IMR-90 (cell line): ENCODE measurements around the gene SULT1E1. TPM values are rescaled to one million over a fixed set of nuclear protein-coding genes. Genes with fewer than 3 reads are reported as not detected.

Experiments used
- ATAC-seq: fragments of 200-7000 bp; cut with Tn5 transposase; 2 replicates; pipeline ENCODE4 v1.9.1; 2020; ENCODE audit warnings: low read depth, mild to moderate bottlenecking, moderate library complexity
- BruUV-seq: library from RNA; stranded (reverse); fragments of 400-500 nt; replicated peaks from 2 replicates; lab custom pipeline; 2021; lab: Mats Ljungman, UMichigan
- CTCF ChIA-PET: fragments of 300-600 bp; formaldehyde crosslinking; extraction: SDS; loops from one replicate; lab custom pipeline; 2021; ENCODE audit warnings: antibody characterized with exemption; lab: Yijun Ruan, JAX
- POLR2A ChIA-PET: fragments of 300-600 bp; sonication (Branson Sonifier 250); formaldehyde crosslinking; loops from one replicate; lab custom pipeline; 2022; ENCODE audit warnings: antibody characterized with exemption; ENCODE audit not compliant: unreplicated experiment; lab: Charles Lee
- DNase-seq: peaks from one replicate; pipeline ENCODE4 v3.0.0; 2013
- H2AFZ ChIP-seq: replicated peaks from 2 replicates; pipeline ENCODE3; 2013; ENCODE audit warnings: low read length, mild to moderate bottlenecking; ENCODE audit not compliant: poor library complexity
- H2AK5ac ChIP-seq: 2 replicates; pipeline ENCODE4 v1.6.1; 2013; ENCODE audit warnings: low read depth, low read length, inconsistent platforms
- H2AK9ac ChIP-seq: replicated peaks from 2 replicates; pipeline ENCODE3; 2013; ENCODE audit warnings: mild to moderate bottlenecking, low read depth, low read length, moderate library complexity; ENCODE audit not compliant: poor library complexity
- H2BK120ac ChIP-seq: 2 replicates; pipeline ENCODE4 v1.6.1; 2013; ENCODE audit warnings: low read depth, low read length, inconsistent platforms
- H2BK15ac ChIP-seq: 3 replicates; pipeline ENCODE4 v1.6.1; 2013; ENCODE audit warnings: low read depth, low read length, inconsistent platforms
- H2BK20ac ChIP-seq: 2 replicates; pipeline ENCODE4 v1.6.1; 2013; ENCODE audit warnings: low read depth, mild to moderate bottlenecking, inconsistent platforms, low read length, moderate library complexity
- H2BK5ac ChIP-seq: 2 replicates; pipeline ENCODE4 v1.6.1; 2013; ENCODE audit warnings: mild to moderate bottlenecking, low read depth, low read length, inconsistent platforms; ENCODE audit not compliant: poor library complexity, severe bottlenecking
- H3K14ac ChIP-seq: replicated peaks from 2 replicates; pipeline ENCODE4 v1.6.1; 2013; ENCODE audit warnings: low read depth, low read length, inconsistent platforms
- H3K18ac ChIP-seq: 2 replicates; pipeline ENCODE4 v1.6.1; 2013; ENCODE audit warnings: low read depth, low read length, control low read depth
- H3K23ac ChIP-seq: 2 replicates; pipeline ENCODE4 v1.6.1; 2013; ENCODE audit warnings: low read depth, low read length, inconsistent platforms
- H3K27ac ChIP-seq: 2 replicates; pipeline ENCODE4 v1.5.1; 2013; ENCODE audit warnings: mild to moderate bottlenecking, control low read depth, low read length; ENCODE audit not compliant: insufficient read depth
- H3K27me3 ChIP-seq: 2 replicates; pipeline ENCODE4 v1.6.1; 2013; ENCODE audit warnings: low read length; ENCODE audit not compliant: control insufficient read depth, insufficient read depth
- H3K36me3 ChIP-seq: 2 replicates; pipeline ENCODE4 v1.6.1; 2013; ENCODE audit warnings: low read length, mixed read lengths; ENCODE audit not compliant: control insufficient read depth, insufficient read depth
- H3K4ac ChIP-seq: 2 replicates; pipeline ENCODE4 v1.6.1; 2013; ENCODE audit warnings: low read depth, low read length, inconsistent platforms
- H3K4me1 ChIP-seq: 2 replicates; pipeline ENCODE4 v1.6.1; 2013; ENCODE audit warnings: low read length, mixed read lengths; ENCODE audit not compliant: control insufficient read depth, insufficient read depth
- H3K4me2 ChIP-seq: 2 replicates; pipeline ENCODE4 v1.6.1; 2013; ENCODE audit warnings: low read depth, mild to moderate bottlenecking, control low read depth, low read length, moderate library complexity
- H3K4me3 ChIP-seq: 2 replicates; pipeline ENCODE4 v1.5.1; 2013; ENCODE audit warnings: low read depth, mild to moderate bottlenecking, control low read depth, low read length, moderate library complexity; ENCODE audit not compliant: insufficient read depth
- H3K56ac ChIP-seq: 2 replicates; pipeline ENCODE4 v1.6.1; 2013; ENCODE audit warnings: low read length, inconsistent platforms; ENCODE audit not compliant: insufficient read depth; ENCODE audit errors: extremely low read depth
- H3K79me1 ChIP-seq, 2 experiments: 2 replicates each; pipeline ENCODE4 v1.6.1; 2013; ENCODE audit warnings: low read length in 2 of 2, inconsistent platforms in 1 of 2, low read depth in 1 of 2
- H3K9ac ChIP-seq: 2 replicates; pipeline ENCODE4 v1.6.1; 2013; ENCODE audit warnings: low read depth, low read length, control low read depth
- H3K9me1 ChIP-seq: 2 replicates; pipeline ENCODE4 v1.6.1; 2013; ENCODE audit warnings: low read length, inconsistent platforms; ENCODE audit not compliant: insufficient read depth
- H3K9me3 ChIP-seq: 2 replicates; pipeline ENCODE4 v1.6.1; 2013; ENCODE audit warnings: low read length; ENCODE audit not compliant: control insufficient read depth, insufficient read depth
- H4K20me1 ChIP-seq: 2 replicates; pipeline ENCODE4 v1.6.1; 2013; ENCODE audit warnings: low read length, inconsistent platforms; ENCODE audit not compliant: insufficient read depth
- H4K5ac ChIP-seq: 2 replicates; pipeline ENCODE4 v1.6.1; 2013; ENCODE audit warnings: mild to moderate bottlenecking, low read depth, low read length, control low read depth
- H4K8ac ChIP-seq, 2 experiments: 2 replicates each; pipeline ENCODE4 v1.6.1; 2013; ENCODE audit warnings: low read depth in 2 of 2, low read length in 2 of 2, control low read depth in 1 of 2, inconsistent platforms in 1 of 2
- H4K91ac ChIP-seq: 2 replicates; pipeline ENCODE4 v1.6.1; 2013; ENCODE audit warnings: low read depth, low read length, inconsistent platforms; ENCODE audit not compliant: insufficient read depth
- BHLHE40 ChIP-seq: fragments of 150-350 bp; IDR thresholded peaks from 2 replicates; pipeline ENCODE4 v1.6.1; 2016; ENCODE audit warnings: mild to moderate bottlenecking, low read depth, low read length
- CEBPB ChIP-seq: IDR thresholded peaks from 2 replicates; pipeline ENCODE4 v1.6.1; 2012; ENCODE audit warnings: low read depth, low read length, improper control_type of control experiment
- MAZ ChIP-seq: IDR thresholded peaks from 2 replicates; pipeline ENCODE4 v1.6.1; 2012; ENCODE audit warnings: low read depth, mild to moderate bottlenecking, low read length, improper control_type of control experiment, moderate library complexity, borderline replicate concordance
- MXI1 ChIP-seq: IDR thresholded peaks from 2 replicates; pipeline ENCODE4 v1.6.1; 2012; ENCODE audit warnings: low read depth, mild to moderate bottlenecking, low read length, moderate library complexity, borderline replicate concordance
- NFE2L2 ChIP-seq: fragments of 150-350 bp; IDR thresholded peaks from 2 replicates; pipeline ENCODE4 v1.6.1; 2016; ENCODE audit warnings: low read depth, mild to moderate bottlenecking, low read length
- RCOR1 ChIP-seq: IDR thresholded peaks from 2 replicates; pipeline ENCODE4 v1.6.1; 2012; ENCODE audit warnings: mild to moderate bottlenecking, low read length, improper control_type of control experiment; ENCODE audit not compliant: insufficient replicate concordance
- RFX5 ChIP-seq: IDR thresholded peaks from 2 replicates; pipeline ENCODE4 v1.8.0; 2012; ENCODE audit warnings: low read depth, mild to moderate bottlenecking, low read length, moderate library complexity
- WGBS, 2 experiments: methylation state at CpG; one replicate each; pipeline versions ENCODE4 v1.1.5 to v1.1.7; 2013; ENCODE audit warnings: missing lambda C conversion rate in 2 of 2; ENCODE audit not compliant: insufficient read length in 1 of 2; ENCODE audit errors: extremely low coverage in 2 of 2; 5-methylcytosine and 5-hydroxymethylcytosine counted together
- dilution Hi-C: fragments of 300-500 bp; cut with HindIII; formaldehyde crosslinking; loops from one replicate; pipeline ENCODE4 v1.14.3; 2018; ENCODE audit warnings: low sequenced_read_pairs; ENCODE audit not compliant: unreplicated experiment
- in situ Hi-C: fragments of 300-500 bp; cut with MboI; formaldehyde crosslinking; loops from 3 replicates; pipeline ENCODE4 v1.14.3; 2019; ENCODE audit warnings: low sequenced_read_pairs, inconsistent platforms, mixed read lengths
- intact Hi-C: fragments of 100-400 bp; cut with micrococcal nuclease; formaldehyde crosslinking; loops from 2 replicates; pipeline ENCODE4 v1.10.0; 2022
- polyA plus RNA-seq, 3 experiments: library from polyadenylated mRNA; depleted of rRNA; stranded (reverse); fragments of >200 nt; gene quantifications; 2 replicates each; pipeline ENCODE4 v1.2.3, GENCODE V29; 2012; ENCODE audit warnings: low replicate concordance in 1 of 3
- total RNA-seq: library from RNA; depleted of rRNA; stranded (reverse); fragments of >200 nt; gene quantifications from 2 replicates; pipeline ENCODE4 v1.2.3, GENCODE V29; 2012
- TF ChIP-seq, protein P1 (sequence below): fragments of 150-350 bp; IDR thresholded peaks from 2 replicates; pipeline ENCODE4 v1.6.1; 2016; ENCODE audit warnings: low read depth, mild to moderate bottlenecking, low read length, moderate library complexity, borderline replicate concordance

SULT1E1 gene
- total and polyA plus RNA-seq, 2 of the 4 experiments (the other 2 are of a cell fraction) = not detected

- no peak overlapping the region for H3K9ac ChIP-seq
Measured at GRCh38 chr4:69849297-69849696, 10.6 kb downstream of the SULT1E1 start.

More at GRCh38 chr4:69849297-69849696, 10.6 kb downstream of the SULT1E1 start:
- ATAC-seq = no peak
- no peak overlapping the region for H2BK120ac ChIP-seq
- H4K8ac ChIP-seq = no peak overlapping the region
- TF ChIP-seq BHLHE40 = no peak
- TF ChIP-seq NFE2L2 = no peak
- TF ChIP-seq MAZ = no peak
- TF ChIP-seq RFX5 = no peak
- no peak for TF ChIP-seq RCOR1
- TF ChIP-seq, protein P1, sequence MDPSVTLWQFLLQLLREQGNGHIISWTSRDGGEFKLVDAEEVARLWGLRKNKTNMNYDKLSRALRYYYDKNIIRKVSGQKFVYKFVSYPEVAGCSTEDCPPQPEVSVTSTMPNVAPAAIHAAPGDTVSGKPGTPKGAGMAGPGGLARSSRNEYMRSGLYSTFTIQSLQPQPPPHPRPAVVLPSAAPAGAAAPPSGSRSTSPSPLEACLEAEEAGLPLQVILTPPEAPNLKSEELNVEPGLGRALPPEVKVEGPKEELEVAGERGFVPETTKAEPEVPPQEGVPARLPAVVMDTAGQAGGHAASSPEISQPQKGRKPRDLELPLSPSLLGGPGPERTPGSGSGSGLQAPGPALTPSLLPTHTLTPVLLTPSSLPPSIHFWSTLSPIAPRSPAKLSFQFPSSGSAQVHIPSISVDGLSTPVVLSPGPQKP = no peak
- TF ChIP-seq CEBPB = no peak
- no peak for TF ChIP-seq MXI1
- H2AFZ ChIP-seq = no peak overlapping the region
- no peaks in the 10 kb centered on the region for H3K9me3 ChIP-seq
- H2BK20ac ChIP-seq = no peak overlapping the region
- H4K5ac ChIP-seq = no peak overlapping the region
- H3K79me1 ChIP-seq = no peaks in the 10 kb centered on the region
- H3K56ac ChIP-seq = no peak overlapping the region
- BruUV-seq = no TSS peak
- H4K20me1 ChIP-seq = no peaks in the 10 kb centered on the region
- no peak overlapping the region for H3K23ac ChIP-seq
- H2AK9ac ChIP-seq = no peak overlapping the region
- in situ Hi-C loops = no loop called here
- H2BK5ac ChIP-seq = no peak overlapping the region
- DNase-seq = no peak
- no peaks in the 10 kb centered on the region for H3K4me1 ChIP-seq
- no peak overlapping the region for H2AK5ac ChIP-seq
- no peak overlapping the region for H3K27ac ChIP-seq
- H3K4ac ChIP-seq = no peak overlapping the region
- H3K14ac ChIP-seq = no peak overlapping the region
- intact Hi-C loops = no loop called here
- H2BK15ac ChIP-seq = no peak overlapping the region
- no peaks in the 10 kb centered on the region for H3K36me3 ChIP-seq
- no peak overlapping the region for H4K91ac ChIP-seq
- H3K18ac ChIP-seq = no peak overlapping the region
- no peak overlapping the region for H3K4me3 ChIP-seq
- no CpG with 5 or more reads among the region's 3 CpGs for WGBS, 2 experiments
- no peaks in the 10 kb centered on the region for H3K27me3 ChIP-seq
- H3K4me2 ChIP-seq = no peak overlapping the region
- ChIA-PET POLR2A (no interaction called here), CTCF (no interaction called here)
- H3K9me1 ChIP-seq = no peaks in the 10 kb centered on the region
- dilution Hi-C loops = no loop called here
